Stimulated activated CD8-positive, alpha-beta memory T cell treated with anti-CD3 and anti-CD28 coated beads, Interleukin-15, amount 100 ng/mL, for 24 hours (primary cell): ENCODE measurements around the gene RARRES2.
"Not testable (repeated sequence)": the region's sequence is repeated elsewhere in the genome, so short reads cannot be mapped to it uniquely, and the experiment has no call there.

Experiments used
- DNase-seq: peaks from one replicate; pipeline ENCODE4 v3.0.0-alpha.2; 2020; ENCODE audit warnings: low read depth

RARRES2 gene

GRCh38 chr7:150316987-150317386 lies 24.4 kb downstream of the RARRES2 start:
- DNase-seq, result not testable (repeated sequence)

- DNase-seq, result no peak
Observed at GRCh38 chr7:150314639-150315239, 26.7 kb downstream of the RARRES2 start.

GRCh38 chr7:150313870-150314269 lies 27.6 kb downstream of the RARRES2 start:
- no peak for DNase-seq

GRCh38 chr7:150313367-150313809 lies 28.0 kb downstream of the RARRES2 start:
- no peak for DNase-seq

GRCh38 chr7:150312649-150313366 lies 28.6 kb downstream of the RARRES2 start:
- DNase-seq, result not testable (repeated sequence)

GRCh38 chr7:150311711-150312110 lies 29.7 kb downstream of the RARRES2 start:
- no peak for DNase-seq

GRCh38 chr7:150311146-150311545 lies 30.3 kb downstream of the RARRES2 start:
- no peak for DNase-seq

- no peak for DNase-seq
Observed at GRCh38 chr7:150308575-150308974, 32.9 kb downstream of the RARRES2 start.

GRCh38 chr7:150307904-150308303 lies 33.5 kb downstream of the RARRES2 start:
- no peak for DNase-seq

- no peak for DNase-seq
Observed at GRCh38 chr7:150307129-150307528, 34.3 kb downstream of the RARRES2 start.

GRCh38 chr7:150306377-150306776 lies 35.1 kb downstream of the RARRES2 start:
- not testable (repeated sequence) for DNase-seq

- DNase-seq, result not testable (repeated sequence)
Observed at GRCh38 chr7:150305903-150306284, 35.5 kb downstream of the RARRES2 start.

- DNase-seq, result not testable (repeated sequence)
Observed at GRCh38 chr7:150305259-150305902, 36.0 kb downstream of the RARRES2 start.

GRCh38 chr7:150304499-150305258 lies 36.8 kb downstream of the RARRES2 start:
- not testable (repeated sequence) for DNase-seq

- not testable (repeated sequence) for DNase-seq
Observed at GRCh38 chr7:150302908-150303310, 38.5 kb downstream of the RARRES2 start.

- DNase-seq, result not testable (repeated sequence)
Observed at GRCh38 chr7:150297978-150298377, 43.5 kb downstream of the RARRES2 start.

GRCh38 chr7:150296802-150297201 lies 44.6 kb downstream of the RARRES2 start:
- not testable (repeated sequence) for DNase-seq

- DNase-seq, result not testable (repeated sequence)
Observed at GRCh38 chr7:150295614-150296013, 45.8 kb downstream of the RARRES2 start.

- DNase-seq, result not testable (repeated sequence)
Observed at GRCh38 chr7:150295027-150295426, 46.4 kb downstream of the RARRES2 start.

GRCh38 chr7:150290317-150290716 lies 51.1 kb downstream of the RARRES2 start:
- DNase-seq, result not testable (repeated sequence)

- DNase-seq, result not testable (repeated sequence)
Observed at GRCh38 chr7:150288816-150289215, 52.6 kb downstream of the RARRES2 start.
